ENCODE data around the gene FANCB.

The FANCB gene

GRCh38 chrX:14886252-14886651, 13.4 kb upstream of the FANCB start:
- H3K9me3 ChIP-seq (replicated peaks; ENCODE audit: insufficient read depth, low read length): no peaks in the 10 kb centered on the region
- H3K9me2 ChIP-seq (replicated peaks; ENCODE audit: insufficient read depth, low read length): no peaks in the 10 kb centered on the region
- no peak for DNase-seq
- no peaks in the 10 kb centered on the region for H3K4me1 ChIP-seq (ENCODE audit: low read length)
- no peaks in the 10 kb centered on the region for H3K36me3 ChIP-seq (replicated peaks; ENCODE audit: insufficient read depth, low read length)
- H3F3A ChIP-seq (ENCODE audit: insufficient read depth, low read length): no peaks in the 10 kb centered on the region
- H4K20me1 ChIP-seq (ENCODE audit: insufficient read depth, low read length): no peaks in the 10 kb centered on the region
- H3K27ac ChIP-seq (ENCODE audit: low read length): no peak overlapping the region
- H3K27me3 ChIP-seq (replicated peaks; ENCODE audit: insufficient read depth, low read length): no peaks in the 10 kb centered on the region
- no peaks in the 10 kb centered on the region for H3K79me2 ChIP-seq (ENCODE audit: low read length)
- no peak for TF ChIP-seq EZH2 (optimal IDR thresholded peaks at IDR 0.05; ENCODE audit: low read depth, low read length)
- TF ChIP-seq EZH2phosphoT487 (IDR thresholded peaks at IDR 0.05; ENCODE audit: low read length): no peak
- TF ChIP-seq CTCF (IDR thresholded peaks at IDR 0.05; ENCODE audit: low read length): no peak
- H3K9ac ChIP-seq (ENCODE audit: low read length): no peak overlapping the region
- H3K4me3 ChIP-seq (ENCODE audit: low read length): no peak overlapping the region
- H2AFZ ChIP-seq (ENCODE audit: low read length): no peak overlapping the region
- H3K4me2 ChIP-seq (ENCODE audit: low read depth, low read length): no peak overlapping the region

- Histone ChIP-seq H3K9me3 (replicated peaks; ENCODE audit: insufficient read depth, low read length) (no peaks in the 10 kb centered on the region), H3K36me3 (replicated peaks; ENCODE audit: insufficient read depth, low read length) (no peaks in the 10 kb centered on the region), H3K27ac (ENCODE audit: low read length) (no peak overlapping the region), H4K20me1 (ENCODE audit: insufficient read depth, low read length) (no peaks in the 10 kb centered on the region), H3K79me2 (ENCODE audit: low read length) (no peaks in the 10 kb centered on the region), H3K4me1 (ENCODE audit: low read length) (no peaks in the 10 kb centered on the region), H3K27me3 (replicated peaks; ENCODE audit: insufficient read depth, low read length) (no peaks in the 10 kb centered on the region), H3K4me3 (ENCODE audit: low read length) (no peak overlapping the region), H2AFZ (ENCODE audit: low read length) (no peak overlapping the region), H3F3A (ENCODE audit: insufficient read depth, low read length) (no peaks in the 10 kb centered on the region), H3K4me2 (ENCODE audit: low read depth, low read length) (no peak overlapping the region), H3K9me2 (replicated peaks; ENCODE audit: insufficient read depth, low read length) (no peaks in the 10 kb centered on the region), H3K9ac (ENCODE audit: low read length) (no peak overlapping the region)
- no peak for DNase-seq
- no peak for TF ChIP-seq EZH2phosphoT487 (IDR thresholded peaks at IDR 0.05; ENCODE audit: low read length)
- TF ChIP-seq CTCF (IDR thresholded peaks at IDR 0.05; ENCODE audit: low read length): no peak
- no peak for TF ChIP-seq EZH2 (optimal IDR thresholded peaks at IDR 0.05; ENCODE audit: low read depth, low read length)
Observed at GRCh38 chrX:14884714-14885113, 11.8 kb upstream of the FANCB start.

- Histone ChIP-seq H2AFZ (ENCODE audit: low read length) (no peak overlapping the region), H3K9me3 (replicated peaks; ENCODE audit: insufficient read depth, low read length) (no peaks in the 10 kb centered on the region), H3K27me3 (replicated peaks; ENCODE audit: insufficient read depth, low read length) (no peaks in the 10 kb centered on the region), H3K79me2 (ENCODE audit: low read length) (no peaks in the 10 kb centered on the region), H3K4me1 (ENCODE audit: low read length) (no peaks in the 10 kb centered on the region), H3K36me3 (replicated peaks; ENCODE audit: insufficient read depth, low read length) (no peaks in the 10 kb centered on the region), H3K9me2 (replicated peaks; ENCODE audit: insufficient read depth, low read length) (no peaks in the 10 kb centered on the region), H4K20me1 (ENCODE audit: insufficient read depth, low read length) (no peaks in the 10 kb centered on the region), H3K4me3 (ENCODE audit: low read length) (no peak overlapping the region), H3K9ac (ENCODE audit: low read length) (no peak overlapping the region), H3K27ac (ENCODE audit: low read length) (no peak overlapping the region), H3K4me2 (ENCODE audit: low read depth, low read length) (no peak overlapping the region), H3F3A (ENCODE audit: insufficient read depth, low read length) (no peaks in the 10 kb centered on the region)
- TF ChIP-seq EZH2 (optimal IDR thresholded peaks at IDR 0.05; ENCODE audit: low read depth, low read length) (no peak), CTCF (IDR thresholded peaks at IDR 0.05; ENCODE audit: low read length) (no peak), EZH2phosphoT487 (IDR thresholded peaks at IDR 0.05; ENCODE audit: low read length) (no peak)
- DNase-seq: no peak
Observed at GRCh38 chrX:14883826-14884225, 11.0 kb upstream of the FANCB start.

Data from MM.1S (cell line).